Right lobe of liver (tissue), 6 donors: ENCODE measurements around the gene NUCKS1. TPM values are rescaled to one million over a fixed set of nuclear protein-coding genes. Genes with fewer than 3 reads are reported as not detected.

Experiments used
- ATAC-seq, 4 donors: fragments of 200-7000 bp; cut with Tn5 transposase; one replicate each; pipeline ENCODE4 v1.9.1; 2020; ENCODE audit warnings: mild to moderate bottlenecking in 4 of 4, moderate library complexity in 4 of 4
- DNase-seq, 3 donors: peaks; one replicate each; pipeline ENCODE4 v3.0.0-alpha.2; 2020
- H3K27ac ChIP-seq, 3 donors: fragments of 200-600 bp; one replicate each; pipeline ENCODE4 v1.8.0; 2022
- H3K27me3 ChIP-seq, 2 donors: fragments of 200-600 bp; one replicate each; pipeline ENCODE4 v1.8.0; 2022
- H3K36me3 ChIP-seq, 4 donors: fragments of 200-600 bp; sonication (generic) in 1 of 4; one replicate each; pipeline versions ENCODE4 v1.5.1 to v1.8.0; 2017 to 2022; ENCODE audit warnings: control low read depth in 1 of 4
- H3K4me1 ChIP-seq, 4 donors: fragments of 200-600 bp; sonication (generic) in 1 of 4; one replicate each; pipeline versions ENCODE4 v1.5.1 to v1.8.0; 2017 to 2022; ENCODE audit warnings: control low read depth in 1 of 4
- H3K4me3 ChIP-seq, 3 donors: fragments of 200-600 bp; one replicate each; pipeline ENCODE4 v1.8.0; 2022
- H3K9me3 ChIP-seq, 4 donors: fragments of 200-600 bp; sonication (generic) in 1 of 4; one replicate each; pipeline versions ENCODE4 v1.5.1 to v1.8.0; 2017 to 2022; ENCODE audit warnings: control low read depth in 1 of 4
- POLR2A ChIP-seq: fragments of 450-650 bp; IDR thresholded peaks from one replicate; pipeline ENCODE4 v1.6.1; 2017; ENCODE audit warnings: antibody characterized with exemption, mild to moderate bottlenecking
- WGBS: methylation state at CpG from one replicate; pipeline ENCODE4 v1.1.6; 2018; ENCODE audit warnings: low coverage, low lambda C conversion rate; ENCODE audit not compliant: insufficient coverage; ENCODE audit errors: missing lambda C conversion rate; 5-methylcytosine and 5-hydroxymethylcytosine counted together
- intact Hi-C, 2 donors: fragments of 100-400 bp; cut with DNase I; formaldehyde crosslinking; loops; one replicate each; pipeline versions ENCODE4 v1.11.2 to v1.14.1; 2022
- long read RNA-seq: library from polyadenylated mRNA; unstranded; transcript quantifications from one replicate; pipeline ENCODE4 v2.0.0, GENCODE V29; 2019
- total RNA-seq, 6 experiments: library from RNA; depleted of rRNA in 2 of 6; stranded (reverse); fragments of >200 nt in 2 of 6; fragmentation: NEBNext Ultra II Directional in 3 of 6; extraction: Animal tissue kit (Norgen Biotek cat#: 25700) in 3 of 6; gene quantifications; one replicate each; pipeline versions ENCODE4 v1.1.0 to v1.2.4, GENCODE V29; 2016 to 2023
- TF ChIP-seq, protein P1 (sequence below), 4 donors: fragments of 200-600 bp in 3 of 4; fragments of 450-650 bp in 1 of 4; IDR thresholded peaks; one replicate each; pipeline versions ENCODE4 v1.5.1 to v1.8.0; 2016 to 2022; ENCODE audit warnings: antibody characterized with exemption in 4 of 4, mild to moderate bottlenecking in 2 of 4
- donor health status: DM: no; HTN: yes; CAD: no.
- donor health status: DM: no; HTN: no; CAD: no.
- donor health status: DM: no; HTN: no; CAD: no.
- donor health status: DM: no; HTN: yes; CAD: no.
- donor health status: DM: no; HTN: yes; CAD: no.

Gene NUCKS1, protein sequence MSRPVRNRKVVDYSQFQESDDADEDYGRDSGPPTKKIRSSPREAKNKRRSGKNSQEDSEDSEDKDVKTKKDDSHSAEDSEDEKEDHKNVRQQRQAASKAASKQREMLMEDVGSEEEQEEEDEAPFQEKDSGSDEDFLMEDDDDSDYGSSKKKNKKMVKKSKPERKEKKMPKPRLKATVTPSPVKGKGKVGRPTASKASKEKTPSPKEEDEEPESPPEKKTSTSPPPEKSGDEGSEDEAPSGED
- total RNA-seq = 10 to 100 TPM; 32.8 to 91.1 (median 68.6) TPM
- long read RNA-seq, partial matches to known transcripts = 2 of 9 reads
- long read RNA-seq, other reads (novel, unspliced or antisense) = 7 of 9 reads

DNA sequence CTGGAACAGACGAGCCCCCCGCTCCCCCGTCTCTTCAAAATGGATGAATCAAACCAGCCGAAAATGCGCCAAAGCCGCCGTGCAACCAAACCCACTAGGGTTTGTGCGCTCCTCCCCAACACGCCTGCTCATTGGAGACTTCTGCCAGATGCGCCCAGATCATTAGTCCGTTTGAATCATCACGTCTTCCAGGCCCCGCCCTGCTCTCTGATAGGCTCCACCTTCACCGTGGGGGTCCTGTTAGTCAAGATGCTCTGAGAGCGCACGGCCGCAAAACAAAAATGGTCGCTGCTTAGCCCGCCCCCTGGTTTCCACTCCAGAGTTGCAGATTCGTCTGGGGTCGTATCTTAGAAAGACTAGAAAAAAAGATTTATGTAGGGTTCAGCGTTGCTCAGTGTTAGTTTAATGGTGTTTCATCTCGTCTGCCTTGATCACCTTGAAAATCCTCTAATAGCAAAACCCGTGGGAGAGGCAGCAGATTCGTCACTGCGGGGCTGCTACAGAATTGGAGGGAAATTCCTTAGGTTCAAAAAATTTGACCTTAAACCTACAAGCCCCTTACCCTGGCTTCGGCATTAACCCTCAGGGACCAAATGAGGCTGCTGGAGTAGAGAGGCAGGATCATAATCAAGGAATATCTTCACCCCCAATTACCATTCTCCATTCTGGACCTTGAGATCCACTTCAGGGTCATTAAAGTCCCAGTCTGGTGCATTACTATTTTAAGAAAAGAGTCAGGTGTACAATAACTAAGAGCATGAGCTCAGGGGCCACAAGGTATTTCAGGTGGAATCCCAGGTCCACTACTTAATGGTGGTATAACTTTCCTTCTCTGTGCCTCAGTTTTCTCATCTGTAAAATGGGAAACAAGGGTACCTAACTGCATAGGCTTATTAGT is at the start of gene NUCKS1:
Gene NUCKS1, minus strand, starts transcription at position 45 of the 898 bp plus-strand sequence. CDS start 209 bp downstream, outside the sequence.
- Histone ChIP-seq H3K36me3 (no peaks in the 10 kb centered on the region), H3K4me1 (peaks cover 0 to 29% (median 14%) of the 10 kb centered on the region in 4 donors), H3K4me3 (peak within 1 kb of the TSS; percentile 59 to 83 (median 67)), H3K27ac (peak within 1 kb of the TSS; percentile 90 to 93 (median 91)), H3K27me3 (no peaks in the 10 kb centered on the region), H3K9me3 (no peaks in the 10 kb centered on the region)
- 2% methylated on average over 25 of the region's 27 CpGs for WGBS
- DNase-seq = peak; percentile 96 to 99 (median 98)
- no peak for TF ChIP-seq POLR2A
- TF ChIP-seq, protein P1, sequence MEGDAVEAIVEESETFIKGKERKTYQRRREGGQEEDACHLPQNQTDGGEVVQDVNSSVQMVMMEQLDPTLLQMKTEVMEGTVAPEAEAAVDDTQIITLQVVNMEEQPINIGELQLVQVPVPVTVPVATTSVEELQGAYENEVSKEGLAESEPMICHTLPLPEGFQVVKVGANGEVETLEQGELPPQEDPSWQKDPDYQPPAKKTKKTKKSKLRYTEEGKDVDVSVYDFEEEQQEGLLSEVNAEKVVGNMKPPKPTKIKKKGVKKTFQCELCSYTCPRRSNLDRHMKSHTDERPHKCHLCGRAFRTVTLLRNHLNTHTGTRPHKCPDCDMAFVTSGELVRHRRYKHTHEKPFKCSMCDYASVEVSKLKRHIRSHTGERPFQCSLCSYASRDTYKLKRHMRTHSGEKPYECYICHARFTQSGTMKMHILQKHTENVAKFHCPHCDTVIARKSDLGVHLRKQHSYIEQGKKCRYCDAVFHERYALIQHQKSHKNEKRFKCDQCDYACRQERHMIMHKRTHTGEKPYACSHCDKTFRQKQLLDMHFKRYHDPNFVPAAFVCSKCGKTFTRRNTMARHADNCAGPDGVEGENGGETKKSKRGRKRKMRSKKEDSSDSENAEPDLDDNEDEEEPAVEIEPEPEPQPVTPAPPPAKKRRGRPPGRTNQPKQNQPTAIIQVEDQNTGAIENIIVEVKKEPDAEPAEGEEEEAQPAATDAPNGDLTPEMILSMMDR (IDR thresholded peaks at IDR 0.05) = peak in 3 of 4 donors; percentile 7 to 17 (median 15)
- peak; percentile 73 to 82 (median 78) for ATAC-seq
- intact Hi-C loops = no loop called here

DNA sequence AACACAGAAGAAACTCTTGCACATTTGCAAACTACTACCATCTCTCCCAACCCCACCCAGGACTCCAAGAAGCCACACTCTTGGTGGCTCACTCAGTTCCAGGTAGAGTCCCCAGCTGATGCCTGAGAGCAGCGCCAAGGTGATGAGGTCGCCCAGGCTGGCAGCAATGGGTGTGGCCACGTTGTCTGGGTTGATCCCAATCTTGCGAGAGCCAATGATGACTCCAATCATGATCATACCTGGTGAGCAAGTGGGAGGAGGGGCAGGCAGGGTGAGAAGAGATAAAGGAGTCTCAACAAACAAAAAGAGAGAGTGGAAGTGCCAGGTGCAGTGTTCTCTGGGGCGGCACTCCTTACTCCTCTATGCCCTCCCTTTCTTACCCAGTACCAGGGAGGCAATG is 48.6 kb upstream of the NUCKS1 start:
- Histone ChIP-seq H3K4me1 (no peaks in the 10 kb centered on the region), H3K36me3 (peaks cover 0 to 3% (median 0%) of the 10 kb centered on the region in 4 donors), H3K9me3 (no peaks in the 10 kb centered on the region), H3K27me3 (no peaks in the 10 kb centered on the region), H3K4me3 (no peak overlapping the region), H3K27ac (no peak overlapping the region)
- DNase-seq = no peak
- ATAC-seq = no peak
- no peak for TF ChIP-seq POLR2A
- TF ChIP-seq, protein P1 (IDR thresholded peaks at IDR 0.05) = no peak
- intact Hi-C loops = loop anchor here (5.0 to 10.0 kb wide), 2 partner anchors 116 to 179 kb away; no protein-coding TSS in a partner anchor
- 83% methylated on average over 4 of the region's 5 CpGs for WGBS

DNA sequence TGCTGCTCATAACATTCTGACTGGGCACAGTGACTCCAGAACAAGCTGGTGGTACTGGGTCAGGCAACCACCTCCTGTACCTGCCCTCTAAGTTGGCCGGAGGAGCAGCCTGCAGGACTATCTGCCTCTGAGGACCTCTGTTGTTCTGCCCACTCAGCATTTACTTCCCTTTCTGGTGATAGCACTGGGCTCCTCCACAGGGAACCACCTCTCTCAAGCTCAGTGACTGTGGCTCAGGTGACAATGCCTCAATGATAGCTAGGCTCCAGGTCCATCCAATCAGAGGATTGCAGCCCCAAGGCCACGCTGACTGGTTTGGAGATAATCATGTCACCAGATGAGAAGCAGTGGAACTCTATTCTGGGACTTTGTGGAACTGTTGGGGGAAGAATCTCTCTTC is 47.2 kb upstream of the NUCKS1 start:
- 100% methylated on average over 1 of the region's 2 CpGs for WGBS
- H3K4me1 ChIP-seq = no peaks in the 10 kb centered on the region
- ATAC-seq = no peak
- no peak for TF ChIP-seq POLR2A
- TF ChIP-seq, protein P1 (IDR thresholded peaks at IDR 0.05) = no peak
- H3K27me3 ChIP-seq = no peaks in the 10 kb centered on the region
- H3K4me3 ChIP-seq = no peak overlapping the region
- intact Hi-C loops = loop anchor here (5.0 to 10.0 kb wide), 2 partner anchors 118 to 180 kb away; no protein-coding TSS in a partner anchor
- no peak overlapping the region for H3K27ac ChIP-seq
- DNase-seq = no peak
- H3K9me3 ChIP-seq = no peaks in the 10 kb centered on the region
- H3K36me3 ChIP-seq = peaks cover 0 to 3% (median 0%) of the 10 kb centered on the region in 4 donors

DNA sequence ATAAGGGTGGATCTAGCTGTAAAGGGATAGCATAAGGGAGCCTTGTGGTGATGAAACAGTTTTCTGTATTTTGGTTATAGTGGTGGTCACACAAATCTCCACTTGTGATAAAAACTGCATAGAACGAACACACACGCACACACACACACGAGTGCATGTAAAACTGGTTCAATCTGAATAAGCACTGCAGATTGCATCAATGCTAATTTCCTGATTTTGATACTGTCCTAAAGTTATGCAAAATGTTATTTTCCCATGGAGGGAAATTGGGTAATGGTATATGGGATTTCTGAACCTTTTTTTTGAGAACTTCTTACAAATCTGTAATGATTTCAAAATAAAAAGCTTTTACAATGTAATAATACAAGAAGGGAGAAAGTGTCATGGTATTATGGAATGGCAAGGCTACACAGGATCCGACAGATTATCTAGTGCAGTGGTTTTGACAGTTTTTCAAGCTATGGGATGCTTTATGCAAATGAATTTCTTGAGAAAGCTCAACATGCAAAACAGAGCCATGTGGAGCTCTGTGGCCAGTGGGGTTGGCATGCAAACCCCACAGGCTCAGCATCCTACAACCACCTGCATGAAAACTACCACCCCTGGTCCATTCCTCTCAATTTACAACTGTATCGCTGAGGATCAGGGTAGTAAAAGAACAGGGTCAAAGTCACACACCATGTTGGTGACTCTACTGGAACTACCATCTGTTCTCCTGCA is 44.2 kb upstream of the NUCKS1 start:
- TF ChIP-seq, protein P1 (IDR thresholded peaks at IDR 0.05) = no peak
- no peak for TF ChIP-seq POLR2A
- ATAC-seq = no peak
- WGBS = 62% methylated on average over 5 of the region's 5 CpGs
- DNase-seq = no peak
- no peaks in the 10 kb centered on the region for H3K9me3 ChIP-seq
- H3K36me3 ChIP-seq = peaks cover 0 to 3% (median 0%) of the 10 kb centered on the region in 4 donors
- H3K27ac ChIP-seq = no peak overlapping the region
- H3K4me3 ChIP-seq = no peak overlapping the region
- H3K27me3 ChIP-seq = no peaks in the 10 kb centered on the region
- no peaks in the 10 kb centered on the region for H3K4me1 ChIP-seq
- intact Hi-C loops = loop anchor here (5.0 to 10.0 kb wide), 2 partner anchors 118 to 121 kb away; no protein-coding TSS in a partner anchor
